HG03457 (cell line): ENCODE results near the gene ZNF536.
"Not testable (repeated sequence)": the region's sequence is repeated elsewhere in the genome, so short reads cannot be mapped to it uniquely, and the experiment has no call there.

Experiments
- ATAC-seq: cut with Tn5 transposase; IDR thresholded peaks from one replicate; pipeline ENCODE4 v1.9.1; 2021; ENCODE audit warnings: moderate number of reproducible peaks; ENCODE audit not compliant: unreplicated experiment

Gene ZNF536

DNA sequence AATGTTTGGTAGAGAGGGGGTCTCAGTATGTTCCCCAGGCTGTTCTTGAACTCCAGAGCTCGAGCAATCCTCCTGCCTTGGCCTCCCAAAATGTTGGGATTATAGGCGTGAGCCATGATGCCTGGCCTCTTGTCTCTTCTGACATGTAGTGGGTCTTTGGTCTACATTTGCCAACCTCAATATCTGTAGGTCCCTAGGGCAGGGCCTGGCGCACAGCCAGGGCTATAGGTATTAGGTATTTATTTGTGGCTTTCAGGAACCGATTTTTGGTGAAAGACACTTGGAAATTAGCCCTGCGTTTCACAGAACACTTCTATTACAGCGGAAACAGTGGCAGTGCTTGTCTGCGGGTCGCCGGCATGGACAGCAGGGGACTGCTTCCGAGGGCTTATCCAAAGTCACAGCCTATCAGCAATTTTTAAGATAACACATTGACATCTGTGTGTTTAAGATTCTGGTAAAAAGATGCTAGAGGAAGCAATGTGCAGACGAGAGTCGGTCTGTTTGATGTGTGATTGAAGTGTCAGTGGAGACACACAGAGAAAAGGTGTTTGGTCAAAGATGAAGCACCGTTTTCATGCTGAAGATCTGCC, 14.5 kb downstream of the ZNF536 start:
- no peak for ATAC-seq

DNA sequence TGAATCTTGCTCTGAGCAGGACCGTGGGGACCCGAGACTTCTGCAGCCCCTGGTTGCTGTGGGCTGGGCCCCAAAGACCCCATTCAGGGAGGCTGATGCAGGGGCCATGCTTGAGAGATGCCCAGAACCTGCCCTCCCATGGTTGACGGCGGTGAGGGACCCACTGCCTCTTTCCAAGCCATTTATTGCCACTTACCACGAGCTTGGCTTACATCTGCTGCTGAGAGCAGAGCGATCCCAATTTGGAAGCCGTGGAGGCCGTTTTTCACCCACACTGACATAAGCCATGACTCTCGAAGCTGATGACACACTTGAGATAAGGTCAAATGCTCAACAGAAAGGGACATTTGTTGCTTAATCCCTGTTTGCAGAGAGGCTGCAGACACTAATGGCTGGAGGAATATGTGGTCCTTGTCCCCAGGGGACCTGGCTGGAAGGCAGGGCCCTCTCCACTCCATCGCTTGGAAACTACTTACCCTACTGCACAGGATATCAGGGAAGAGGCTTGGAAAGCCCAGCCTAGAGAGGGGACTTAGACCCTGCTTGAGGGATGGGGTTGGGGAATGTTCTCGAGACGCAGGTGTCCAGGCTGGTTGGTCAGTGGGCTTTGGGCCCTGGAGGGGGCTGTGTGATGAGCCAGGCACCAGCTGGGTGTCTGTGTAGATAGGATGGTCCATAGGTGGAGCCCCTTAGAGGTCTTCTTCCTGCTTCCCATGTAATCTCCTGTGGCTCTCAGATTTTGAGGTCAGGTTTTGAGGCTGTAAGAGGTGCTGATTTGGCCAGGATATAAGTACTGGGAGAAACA, 15.3 kb downstream of the ZNF536 start:
- no peak for ATAC-seq

DNA sequence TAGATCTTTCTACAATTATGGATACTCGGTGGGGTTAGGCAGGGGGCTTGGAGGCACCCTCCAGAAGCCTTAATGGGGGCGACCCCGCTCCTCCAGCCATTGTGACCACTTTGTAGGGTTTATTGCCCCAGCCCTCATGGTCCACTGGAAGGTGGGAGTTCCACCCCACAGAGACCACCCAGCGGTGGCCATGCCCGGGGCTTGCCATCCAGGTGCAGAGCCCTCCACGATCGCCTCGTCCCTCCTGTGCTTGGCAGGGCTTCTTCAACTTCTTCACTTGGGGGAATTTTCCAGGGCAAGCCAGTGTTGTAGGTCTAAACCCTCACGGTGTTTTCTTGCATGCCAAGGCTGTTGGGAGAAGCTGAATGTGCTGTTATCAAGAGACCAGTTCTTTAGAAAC, 16.1 kb downstream of the ZNF536 start:
- no peak for ATAC-seq

- no peak for ATAC-seq
Observed at GRCh38 chr19:30388819-30389218, 16.6 kb downstream of the ZNF536 start.

- no peak for ATAC-seq
Observed at GRCh38 chr19:30390356-30390988, 18.3 kb downstream of the ZNF536 start.

GRCh38 chr19:30391052-30391451, 18.9 kb downstream of the ZNF536 start:
- ATAC-seq = no peak

DNA sequence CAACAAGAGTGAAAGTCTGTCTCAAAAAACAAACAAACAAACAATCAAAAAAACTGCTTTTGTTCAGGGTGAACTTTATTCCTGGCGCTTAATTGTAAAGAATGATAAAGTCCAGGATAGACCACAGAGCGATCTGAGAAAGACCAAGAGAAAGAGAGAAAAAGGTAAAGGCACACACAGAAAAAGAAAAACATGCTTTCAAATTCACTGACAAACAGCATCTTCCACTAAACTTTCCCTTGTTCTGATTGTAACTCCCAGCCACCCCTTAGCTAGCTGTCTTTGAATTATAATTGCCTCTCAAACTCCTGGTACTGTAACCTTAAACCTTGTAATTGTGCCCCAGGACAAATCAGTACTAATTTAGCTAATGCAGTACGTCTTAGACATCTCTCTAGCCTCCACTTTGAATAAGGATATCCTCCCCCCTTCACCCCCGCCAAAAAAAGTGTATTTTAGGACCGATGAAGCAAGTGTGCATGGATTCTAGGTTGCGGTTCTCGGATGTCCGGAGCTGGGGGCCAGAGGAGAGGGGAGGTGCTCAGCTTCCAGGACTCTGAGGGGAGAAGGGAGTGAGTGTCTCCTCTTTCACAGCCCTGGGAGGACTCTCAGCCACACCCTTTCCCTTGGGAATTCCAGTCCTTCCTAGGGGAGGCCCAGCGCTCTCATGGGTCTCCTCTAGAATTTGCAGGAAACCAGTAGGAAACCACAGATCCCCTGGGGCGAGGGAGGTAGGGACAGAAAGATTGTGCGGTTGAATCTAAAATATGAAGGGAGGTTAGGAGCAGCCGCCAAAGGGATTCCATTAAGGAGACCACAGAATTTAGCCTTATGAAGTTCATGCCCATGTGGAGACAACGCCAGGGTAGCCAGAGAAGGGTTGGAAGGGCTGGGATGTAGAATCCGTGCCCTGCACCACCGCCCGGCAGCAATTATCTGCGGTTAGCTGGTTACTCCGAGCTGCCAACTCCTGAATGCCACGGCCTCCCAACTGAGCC, 19.7 kb downstream of the ZNF536 start:
- no peak for ATAC-seq

DNA sequence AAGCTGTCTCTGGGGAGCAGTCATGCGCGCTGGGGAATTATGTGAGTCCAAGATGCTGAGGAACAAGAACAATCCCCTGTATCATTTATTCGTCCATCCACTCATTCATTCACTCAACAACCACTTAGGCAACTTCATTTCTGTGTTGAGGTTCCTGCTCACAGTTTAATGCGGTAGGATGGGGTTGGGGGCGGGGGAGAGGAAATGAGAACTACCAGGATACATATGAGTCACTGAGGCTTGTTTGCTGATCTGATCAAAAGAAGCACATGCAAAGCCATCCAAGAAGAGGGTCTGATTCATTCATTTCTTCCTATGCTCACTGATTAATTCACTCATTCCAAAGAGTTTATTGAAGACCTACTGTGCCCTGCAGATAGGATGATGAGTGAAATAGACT, 20.9 kb downstream of the ZNF536 start:
- no peak for ATAC-seq

DNA sequence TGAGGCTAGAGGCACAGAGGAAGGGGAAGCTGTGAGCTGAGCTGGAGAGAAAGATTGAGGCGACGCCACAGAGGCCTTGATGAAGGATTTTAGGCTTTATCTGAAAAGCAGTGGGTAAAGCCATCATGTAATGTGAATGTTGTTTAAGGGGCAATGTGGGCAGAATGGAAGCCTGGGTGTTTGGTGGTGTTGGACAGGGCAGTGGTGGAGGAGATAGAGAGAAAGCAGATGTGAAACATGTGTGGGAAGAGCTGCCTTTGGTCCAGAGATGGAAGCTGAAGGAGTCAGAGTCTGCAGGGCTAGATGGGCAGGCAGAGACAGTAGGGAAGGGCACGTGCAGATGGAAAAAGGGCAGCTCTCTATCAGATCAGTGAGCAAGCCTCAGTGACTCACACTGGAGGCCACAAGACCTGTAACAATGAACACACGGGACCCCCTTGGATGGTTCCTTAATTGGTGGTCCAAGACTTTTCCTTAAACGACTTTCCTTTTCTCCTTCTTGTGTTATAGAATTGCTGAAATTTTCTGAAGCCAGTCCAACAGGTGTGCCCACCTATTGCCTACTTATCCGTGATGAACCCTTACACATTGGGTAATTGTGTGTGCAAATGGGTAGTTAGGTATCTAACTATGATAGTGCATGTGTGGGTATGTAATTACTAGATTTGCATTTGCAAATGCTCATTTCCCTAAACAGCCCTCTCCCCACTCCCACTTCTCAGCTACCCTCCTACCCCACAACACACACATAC, 21.7 kb downstream of the ZNF536 start:
- no peak for ATAC-seq

GRCh38 chr19:30394481-30395151, 22.4 kb downstream of the ZNF536 start:
- ATAC-seq = no peak

GRCh38 chr19:30395283-30395682, 23.1 kb downstream of the ZNF536 start:
- ATAC-seq = no peak

- ATAC-seq = not testable (repeated sequence)
Observed at GRCh38 chr19:30398539-30398938, 26.4 kb downstream of the ZNF536 start.

DNA sequence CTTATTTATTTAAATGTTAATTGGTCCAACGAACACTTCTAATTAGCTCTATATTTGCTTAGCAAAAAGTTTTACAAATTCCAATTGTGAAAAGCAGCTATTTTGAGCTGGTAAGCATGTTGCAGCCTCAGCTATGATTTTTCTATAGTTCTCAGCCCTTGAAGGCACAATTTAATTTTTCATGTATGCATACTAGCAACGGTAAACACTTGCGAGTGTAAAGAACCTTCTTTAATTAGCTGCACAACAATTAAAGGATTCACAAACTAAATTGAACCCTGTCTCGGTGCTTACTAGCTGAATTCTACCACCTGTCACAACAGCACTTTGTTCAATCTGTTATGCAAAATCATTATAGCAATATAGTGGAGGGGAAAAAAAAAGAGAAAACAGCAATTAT, 29.8 kb downstream of the ZNF536 start:
- no peak for ATAC-seq

- no peak for ATAC-seq
Observed at GRCh38 chr19:30402436-30403202, 30.4 kb downstream of the ZNF536 start.

GRCh38 chr19:30403203-30403985, 31.2 kb downstream of the ZNF536 start:
- ATAC-seq = no peak

DNA sequence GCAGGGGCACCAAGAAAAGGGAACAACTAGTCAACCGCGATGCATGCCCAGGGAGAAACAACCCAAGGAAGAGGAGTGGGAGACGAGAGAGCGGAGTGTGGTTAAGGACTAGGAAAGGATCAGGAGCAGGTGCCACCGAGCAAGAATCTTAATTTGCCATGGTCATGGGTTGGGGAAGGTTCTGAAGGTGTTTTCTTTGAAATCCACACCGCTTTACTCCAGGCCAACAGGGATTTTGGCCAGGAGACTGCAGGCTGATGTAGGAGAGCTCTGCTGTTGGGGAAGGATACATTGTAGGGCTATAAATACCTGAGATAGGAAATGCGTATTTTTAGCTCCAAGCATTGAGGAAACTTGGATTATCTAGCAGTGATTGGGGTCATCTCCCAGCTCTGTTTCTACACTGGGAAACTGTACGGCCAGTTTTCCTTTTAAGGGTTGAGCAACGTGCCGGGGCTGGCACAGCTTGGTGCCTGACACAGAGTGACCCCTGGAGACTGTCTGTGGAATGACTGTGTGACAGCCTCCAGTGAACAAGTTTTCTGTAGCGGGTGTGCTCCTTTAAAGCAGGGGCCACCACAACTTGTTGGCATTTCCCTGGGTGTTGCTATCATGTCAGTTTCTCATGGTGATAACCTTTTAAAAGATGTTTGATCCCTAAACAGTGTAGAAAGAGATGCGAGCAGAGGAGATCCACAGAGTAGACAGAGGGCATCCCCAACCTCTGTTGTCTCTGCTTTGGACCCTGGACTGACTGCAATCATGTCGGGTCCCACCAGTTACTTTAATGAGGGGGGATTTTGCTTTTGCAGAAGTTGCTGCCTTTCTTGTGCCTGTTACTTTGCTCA, 34.3 kb downstream of the ZNF536 start:
- ATAC-seq = no peak

- ATAC-seq = no peak
Observed at GRCh38 chr19:30407068-30407709, 35.0 kb downstream of the ZNF536 start.
